Measurements from ENCODE around the gene SMIM33.
"Not testable (repeated sequence)": the region's sequence is repeated elsewhere in the genome, so short reads cannot be mapped to it uniquely, and the experiment has no call there.

SMIM33 gene

GRCh38 chr5:139470821-139471300 lies at the start of gene SMIM33:
Gene SMIM33 (plus strand): TSS chr5:139471004. CDS start chr5:139471122, 118 bp downstream.
- no peak for DNase-seq (ENCODE audit: low read depth)

- no peak for DNase-seq (ENCODE audit: low read depth)
These were observed 48.4 kb upstream of the SMIM33 start for GRCh38 chr5:139422307-139422893.

GRCh38 chr5:139425497-139425896 lies 45.3 kb upstream of the SMIM33 start:
- DNase-seq (ENCODE audit: low read depth), result no peak

GRCh38 chr5:139426203-139426885 lies 44.5 kb upstream of the SMIM33 start:
- DNase-seq (ENCODE audit: low read depth), result no peak

GRCh38 chr5:139430015-139430414 lies 40.8 kb upstream of the SMIM33 start:
- no peak for DNase-seq (ENCODE audit: low read depth)

GRCh38 chr5:139431706-139432105 lies 39.1 kb upstream of the SMIM33 start:
- no peak for DNase-seq (ENCODE audit: low read depth)

- no peak for DNase-seq (ENCODE audit: low read depth)
These were observed 35.1 kb upstream of the SMIM33 start for GRCh38 chr5:139435676-139436075.

GRCh38 chr5:139438707-139439012 lies 32.1 kb upstream of the SMIM33 start:
- no peak for DNase-seq (ENCODE audit: low read depth)

GRCh38 chr5:139439013-139439903 lies 31.5 kb upstream of the SMIM33 start, which contains the start of gene DNAJC18:
Gene DNAJC18 (minus strand): TSS chr5:139439525. CDS start chr5:139439445, 80 bp downstream.
- no peak for DNase-seq (ENCODE audit: low read depth)

- not testable (repeated sequence) for DNase-seq (ENCODE audit: low read depth)
These were observed 30.4 kb upstream of the SMIM33 start for GRCh38 chr5:139440416-139440815.

- peak; percentile 54 for DNase-seq (ENCODE audit: low read depth)
These were observed 26.9 kb upstream of the SMIM33 start for GRCh38 chr5:139443831-139444453.

GRCh38 chr5:139445325-139446170 lies 25.3 kb upstream of the SMIM33 start:
- DNase-seq (ENCODE audit: low read depth), result peak; percentile 63

GRCh38 chr5:139446956-139447779 lies 23.6 kb upstream of the SMIM33 start:
- no peak for DNase-seq (ENCODE audit: low read depth)

- no peak for DNase-seq (ENCODE audit: low read depth)
These were observed 19.6 kb upstream of the SMIM33 start for GRCh38 chr5:139451176-139451575.

- no peak for DNase-seq (ENCODE audit: low read depth)
These were observed 18.7 kb upstream of the SMIM33 start for GRCh38 chr5:139451878-139452660.

GRCh38 chr5:139453683-139454567 lies 16.9 kb upstream of the SMIM33 start:
- DNase-seq (ENCODE audit: low read depth), result no peak

GRCh38 chr5:139454568-139455290 lies 16.1 kb upstream of the SMIM33 start:
- DNase-seq (ENCODE audit: low read depth), result no peak

- DNase-seq (ENCODE audit: low read depth), result no peak
These were observed 14.0 kb upstream of the SMIM33 start for GRCh38 chr5:139456776-139457175.
